ENCODE results near the gene NCKAP5.

Gene NCKAP5

DNA sequence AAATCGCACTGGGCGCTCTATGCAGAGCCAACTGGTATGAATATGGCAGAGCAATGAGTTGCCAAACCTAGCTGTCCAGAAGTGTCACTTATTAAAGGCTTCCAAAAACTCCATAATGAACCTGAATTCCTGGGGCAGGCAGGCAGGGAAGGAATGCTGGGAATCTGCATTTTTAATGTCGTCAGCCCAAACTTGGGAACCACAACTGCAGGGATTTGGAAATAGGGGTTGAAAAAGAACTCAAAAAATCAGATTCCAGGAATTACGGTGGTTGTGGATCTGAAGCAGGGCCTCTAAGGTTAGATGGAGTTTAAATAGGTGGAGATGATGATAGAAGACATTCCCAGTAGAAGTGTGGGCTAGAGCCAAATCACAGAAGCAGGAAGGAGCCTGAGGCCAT, 15.0 kb downstream of the NCKAP5 start:
- H3K4me3 ChIP-seq (ENCODE audit: low read depth, low read length), result no peak overlapping the region
- TF ChIP-seq, protein P1, sequence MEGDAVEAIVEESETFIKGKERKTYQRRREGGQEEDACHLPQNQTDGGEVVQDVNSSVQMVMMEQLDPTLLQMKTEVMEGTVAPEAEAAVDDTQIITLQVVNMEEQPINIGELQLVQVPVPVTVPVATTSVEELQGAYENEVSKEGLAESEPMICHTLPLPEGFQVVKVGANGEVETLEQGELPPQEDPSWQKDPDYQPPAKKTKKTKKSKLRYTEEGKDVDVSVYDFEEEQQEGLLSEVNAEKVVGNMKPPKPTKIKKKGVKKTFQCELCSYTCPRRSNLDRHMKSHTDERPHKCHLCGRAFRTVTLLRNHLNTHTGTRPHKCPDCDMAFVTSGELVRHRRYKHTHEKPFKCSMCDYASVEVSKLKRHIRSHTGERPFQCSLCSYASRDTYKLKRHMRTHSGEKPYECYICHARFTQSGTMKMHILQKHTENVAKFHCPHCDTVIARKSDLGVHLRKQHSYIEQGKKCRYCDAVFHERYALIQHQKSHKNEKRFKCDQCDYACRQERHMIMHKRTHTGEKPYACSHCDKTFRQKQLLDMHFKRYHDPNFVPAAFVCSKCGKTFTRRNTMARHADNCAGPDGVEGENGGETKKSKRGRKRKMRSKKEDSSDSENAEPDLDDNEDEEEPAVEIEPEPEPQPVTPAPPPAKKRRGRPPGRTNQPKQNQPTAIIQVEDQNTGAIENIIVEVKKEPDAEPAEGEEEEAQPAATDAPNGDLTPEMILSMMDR (IDR thresholded peaks at IDR 0.05; ENCODE audit: control insufficient read depth, extremely low read depth, insufficient read depth), result no peak

DNA sequence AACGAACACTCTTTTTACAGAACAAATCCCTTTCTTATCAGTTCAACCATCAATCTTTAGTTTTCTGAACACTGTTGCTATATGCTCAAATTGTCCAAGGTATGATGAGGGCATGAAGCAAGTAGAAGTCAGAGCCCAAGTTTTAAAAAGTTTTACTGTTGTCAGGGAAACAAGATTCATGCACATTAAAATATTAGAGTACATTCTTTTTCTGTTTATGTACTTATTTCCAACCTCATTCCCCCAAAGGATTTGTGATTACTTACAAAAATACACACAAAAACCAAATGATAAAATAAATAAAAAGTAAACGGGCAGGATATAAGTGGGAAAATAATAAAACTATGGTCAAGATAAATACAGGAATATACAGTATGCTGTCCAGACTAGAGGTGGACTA, 15.4 kb downstream of the NCKAP5 start:
- TF ChIP-seq, protein P1 (IDR thresholded peaks at IDR 0.05; ENCODE audit: control insufficient read depth, extremely low read depth, insufficient read depth), result no peak
- DNase-seq (ENCODE audit: low read depth), result no peak

More for the DNA sequence above, 15.0 kb downstream of the NCKAP5 start:
- no peak for DNase-seq (ENCODE audit: low read depth)

DNA sequence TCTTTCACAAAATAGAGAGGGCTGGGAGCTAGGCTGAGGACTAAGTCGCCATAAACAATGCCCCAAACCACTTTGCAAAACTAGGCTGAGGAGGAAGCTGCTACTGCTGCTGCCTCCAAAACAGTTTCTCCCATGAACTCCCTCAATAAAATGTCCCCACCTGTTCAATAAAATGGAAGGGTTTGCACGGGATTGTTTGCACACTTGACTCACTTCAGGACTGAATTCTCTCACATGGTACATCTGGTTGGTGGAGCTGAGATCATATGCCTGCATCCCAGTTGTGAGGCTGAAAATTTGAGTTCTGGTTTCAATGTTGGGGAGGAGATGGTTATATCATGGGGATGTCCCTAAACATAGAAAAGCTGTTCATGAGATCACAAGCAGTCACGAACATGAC, 26.5 kb downstream of the NCKAP5 start:
- no peak overlapping the region for H3K4me3 ChIP-seq (ENCODE audit: low read depth, low read length)
- no peak for DNase-seq (ENCODE audit: low read depth)
- TF ChIP-seq, protein P1 (IDR thresholded peaks at IDR 0.05; ENCODE audit: control insufficient read depth, extremely low read depth, insufficient read depth), result no peak

More for the DNA sequence above, 15.4 kb downstream of the NCKAP5 start:
- no peak overlapping the region for H3K4me3 ChIP-seq (ENCODE audit: low read depth, low read length)

DNA sequence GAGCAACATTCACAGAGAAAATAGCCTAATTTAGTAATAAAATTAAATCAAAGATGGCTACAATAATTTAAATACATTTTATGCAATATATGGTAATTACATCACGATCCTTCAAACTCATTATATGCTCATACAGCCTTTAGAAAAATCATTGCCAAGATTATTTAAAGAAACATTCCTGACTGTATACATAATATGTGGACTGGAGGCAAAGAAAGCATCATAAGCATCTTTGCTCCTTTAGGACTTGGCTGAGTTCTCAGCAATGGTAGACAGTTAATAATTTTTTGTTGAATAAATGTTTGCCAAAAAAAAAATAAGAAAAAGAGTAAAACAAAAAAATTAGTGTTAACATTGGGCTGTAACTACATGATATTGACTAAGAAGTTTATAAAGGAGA, 26.9 kb downstream of the NCKAP5 start:
- no peak for DNase-seq (ENCODE audit: low read depth)
- no peak overlapping the region for H3K4me3 ChIP-seq (ENCODE audit: low read depth, low read length)
- TF ChIP-seq, protein P1 (IDR thresholded peaks at IDR 0.05; ENCODE audit: control insufficient read depth, extremely low read depth, insufficient read depth), result no peak

- TF ChIP-seq, protein P1 (IDR thresholded peaks at IDR 0.05; ENCODE audit: control insufficient read depth, extremely low read depth, insufficient read depth), result no peak
- DNase-seq (ENCODE audit: low read depth), result no peak
- H3K4me3 ChIP-seq (ENCODE audit: low read depth, low read length), result no peak overlapping the region
Measured at GRCh38 chr2:133532919-133533318, 35.3 kb downstream of the NCKAP5 start.

GRCh38 chr2:133531382-133531781, 36.9 kb downstream of the NCKAP5 start:
- TF ChIP-seq, protein P1 (IDR thresholded peaks at IDR 0.05; ENCODE audit: control insufficient read depth, extremely low read depth, insufficient read depth), result no peak
- no peak overlapping the region for H3K4me3 ChIP-seq (ENCODE audit: low read depth, low read length)
- no peak for DNase-seq (ENCODE audit: low read depth)

DNA sequence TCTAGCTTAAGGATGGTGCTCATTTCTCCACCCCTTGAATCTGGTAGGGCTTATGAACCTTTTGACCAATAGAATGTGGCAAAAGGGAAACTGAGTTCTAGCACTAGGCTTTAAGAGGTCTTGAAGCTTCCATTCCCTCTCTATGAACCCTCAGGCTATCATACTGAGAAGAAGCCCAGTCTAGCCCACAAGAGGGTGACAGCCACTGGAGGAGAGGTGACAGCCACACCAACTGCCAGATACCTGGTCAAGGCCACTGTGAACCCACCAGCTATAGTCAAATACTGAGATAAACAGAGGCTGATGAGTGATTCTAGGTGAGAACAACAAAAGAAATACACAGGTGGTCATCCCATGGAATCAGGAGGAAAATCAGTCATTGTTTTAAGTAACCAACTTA, 37.6 kb downstream of the NCKAP5 start:
- TF ChIP-seq, protein P1 (IDR thresholded peaks at IDR 0.05; ENCODE audit: control insufficient read depth, extremely low read depth, insufficient read depth), result no peak
- no peak overlapping the region for H3K4me3 ChIP-seq (ENCODE audit: low read depth, low read length)
- no peak for DNase-seq (ENCODE audit: low read depth)

Data from LNCaP clone FGC (cell line).